Keratinocyte (primary cell): ENCODE data around the gene SLC12A3. TPM values are rescaled to one million over a fixed set of nuclear protein-coding genes. Genes with fewer than 3 reads are reported as not detected.

Experiments
- DNase-seq: peaks from one replicate; pipeline ENCODE4 v3.0.0-alpha.2; 2011; ENCODE audit warnings: low read depth, missing footprints, low spot score
- FAIRE-seq: peaks from 2 replicates; lab custom pipeline; 2011; peaks lifted over from hg19 to GRCh38; lab: Jason Lieb, UNC
- H2AFZ ChIP-seq: 2 replicates; pipeline ENCODE4 v1.6.0; 2012; ENCODE audit warnings: low read length, control low read depth, inconsistent platforms; ENCODE audit not compliant: control insufficient read depth
- H3K27ac ChIP-seq: 2 replicates; pipeline ENCODE4 v1.5.1; 2011; ENCODE audit warnings: low read length; ENCODE audit not compliant: control insufficient read depth, insufficient read depth
- H3K27me3 ChIP-seq: 3 replicates; pipeline ENCODE4 v1.6.0; 2011; ENCODE audit warnings: low read length; ENCODE audit not compliant: control insufficient read depth, insufficient read depth; ENCODE audit errors: extremely low read depth
- H3K36me3 ChIP-seq, 2 experiments: 2 replicates in 1 of 2; 3 replicates in 1 of 2; pipeline ENCODE4 v1.5.1; 2011; ENCODE audit warnings: low read length in 2 of 2, mild to moderate bottlenecking in 1 of 2; ENCODE audit not compliant: control insufficient read depth in 2 of 2, insufficient read depth in 2 of 2; ENCODE audit errors: extremely low read depth in 1 of 2
- H3K4me1 ChIP-seq: 3 replicates; pipeline ENCODE4 v1.5.1; 2011; ENCODE audit warnings: low read length; ENCODE audit not compliant: control insufficient read depth, insufficient read depth; ENCODE audit errors: extremely low read depth
- H3K4me2 ChIP-seq: 3 replicates; pipeline ENCODE4 v1.6.0; 2011; ENCODE audit warnings: low read depth, low read length; ENCODE audit not compliant: control insufficient read depth, insufficient read depth; ENCODE audit errors: extremely low read depth
- H3K4me3 ChIP-seq, 3 experiments: fragments of 200-600 bp in 1 of 3; sonication (generic) in 1 of 3; 2 replicates in 2 of 3; 3 replicates in 1 of 3; pipeline ENCODE4 v1.5.1; 2011 to 2016; ENCODE audit warnings: low read length in 3 of 3, mild to moderate bottlenecking in 3 of 3, control low read depth in 2 of 3, inconsistent platforms in 1 of 3, low read depth in 1 of 3, mixed read lengths in 1 of 3, mixed run types in 1 of 3, moderate library complexity in 1 of 3; ENCODE audit not compliant: control insufficient read depth in 2 of 3, insufficient read depth in 2 of 3; ENCODE audit errors: extremely low read depth in 1 of 3
- H3K79me2 ChIP-seq: 2 replicates; pipeline ENCODE4 v1.6.0; 2012; ENCODE audit warnings: low read length; ENCODE audit not compliant: control insufficient read depth, insufficient read depth
- H3K9ac ChIP-seq: 3 replicates; pipeline ENCODE4 v1.6.0; 2011; ENCODE audit warnings: low read length; ENCODE audit not compliant: control insufficient read depth, insufficient read depth; ENCODE audit errors: extremely low read depth
- H3K9me1 ChIP-seq: 3 replicates; pipeline ENCODE4 v1.6.0; 2011; ENCODE audit warnings: low read length; ENCODE audit not compliant: control insufficient read depth, insufficient read depth; ENCODE audit errors: extremely low read depth
- H3K9me3 ChIP-seq: 2 replicates; pipeline ENCODE4 v1.5.1; 2012; ENCODE audit warnings: low read depth, low read length; ENCODE audit not compliant: control insufficient read depth
- H4K20me1 ChIP-seq: 3 replicates; pipeline ENCODE4 v1.6.0; 2011; ENCODE audit warnings: low read length; ENCODE audit not compliant: control insufficient read depth, insufficient read depth; ENCODE audit errors: extremely low read depth
- EZH2 ChIP-seq: IDR thresholded peaks from one replicate; pipeline ENCODE4 v1.6.1; 2012; ENCODE audit warnings: inconsistent platforms, mild to moderate bottlenecking, low read length, moderate library complexity
- dilution Hi-C: fragments of 300-500 bp; cut with MboI; formaldehyde crosslinking; loops from one replicate; pipeline ENCODE4 v1.7.0; 2020; ENCODE audit warnings: low sequenced_read_pairs; ENCODE audit not compliant: extremely low pct_ligation_motif_present
- polyA plus RNA-seq, 5 experiments: library from polyadenylated mRNA; depleted of rRNA in 3 of 5; stranded (reverse) in 3 of 5; stranded (forward) in 1 of 5; unstranded in 1 of 5; fragments of >200 nt; gene quantifications; 1 replicate in 1 of 5; 2 replicates in 3 of 5; 3 replicates in 1 of 5; pipeline versions ENCODE4 v1.2.1 to v1.2.3, GENCODE V29; 2011 to 2012; ENCODE audit warnings: missing spikeins in 2 of 5, low read depth in 1 of 5, low replicate concordance in 1 of 5
- TF ChIP-seq, protein P1 (sequence below), 3 experiments: IDR thresholded peaks in 1 of 3; conservative IDR thresholded peaks in 1 of 3; optimal IDR thresholded peaks in 1 of 3; 2 replicates in 2 of 3; 3 replicates in 1 of 3; pipeline versions ENCODE3 to v1.5.1; 2011; ENCODE audit warnings: low read length in 3 of 3, mild to moderate bottlenecking in 3 of 3, moderate library complexity in 2 of 3, control low read depth in 1 of 3, inconsistent platforms in 1 of 3; ENCODE audit not compliant: insufficient read depth in 2 of 3; ENCODE audit errors: extremely low read depth in 1 of 3

SLC12A3 gene
- polyA plus RNA-seq, 1 donor (not counting 4 experiments of a cell fraction or from before 2014, with no cell fraction given) = not detected

DNA sequence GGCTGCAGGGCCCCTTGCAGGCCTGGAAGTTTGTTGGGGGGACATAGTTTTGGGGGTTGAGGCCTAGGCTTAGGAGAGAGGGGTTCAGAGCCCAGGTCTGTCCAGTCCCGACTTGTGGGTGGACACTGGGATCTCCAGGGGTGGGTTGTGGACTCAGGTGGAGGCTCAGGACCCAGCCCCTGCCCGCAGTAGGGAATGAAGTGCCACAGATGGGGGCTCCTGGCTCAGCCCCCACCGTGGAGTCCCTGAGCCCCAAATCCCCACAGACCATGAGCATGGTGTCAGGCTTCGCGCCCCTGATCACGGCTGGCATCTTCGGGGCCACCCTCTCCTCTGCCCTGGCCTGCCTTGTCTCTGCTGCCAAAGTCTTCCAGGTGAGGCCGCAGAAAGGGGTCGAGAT, 14.3 kb downstream of the SLC12A3 start:
- no peaks in the 10 kb centered on the region for H3K9me3 ChIP-seq
- H3K4me3 ChIP-seq = no peak overlapping the region
- no peaks in the 10 kb centered on the region for H3K36me3 ChIP-seq
- DNase-seq (no peak), FAIRE-seq (no peak)
- H3K9me1 ChIP-seq = no peaks in the 10 kb centered on the region
- H3K4me1 ChIP-seq = peaks cover 8% of the 10 kb centered on the region
- dilution Hi-C loops = no loop called here
- H2AFZ ChIP-seq = no peak overlapping the region
- no peaks in the 10 kb centered on the region for H4K20me1 ChIP-seq
- no peak overlapping the region for H3K27ac ChIP-seq
- TF ChIP-seq EZH2 = no peak
- TF ChIP-seq, protein P1, sequence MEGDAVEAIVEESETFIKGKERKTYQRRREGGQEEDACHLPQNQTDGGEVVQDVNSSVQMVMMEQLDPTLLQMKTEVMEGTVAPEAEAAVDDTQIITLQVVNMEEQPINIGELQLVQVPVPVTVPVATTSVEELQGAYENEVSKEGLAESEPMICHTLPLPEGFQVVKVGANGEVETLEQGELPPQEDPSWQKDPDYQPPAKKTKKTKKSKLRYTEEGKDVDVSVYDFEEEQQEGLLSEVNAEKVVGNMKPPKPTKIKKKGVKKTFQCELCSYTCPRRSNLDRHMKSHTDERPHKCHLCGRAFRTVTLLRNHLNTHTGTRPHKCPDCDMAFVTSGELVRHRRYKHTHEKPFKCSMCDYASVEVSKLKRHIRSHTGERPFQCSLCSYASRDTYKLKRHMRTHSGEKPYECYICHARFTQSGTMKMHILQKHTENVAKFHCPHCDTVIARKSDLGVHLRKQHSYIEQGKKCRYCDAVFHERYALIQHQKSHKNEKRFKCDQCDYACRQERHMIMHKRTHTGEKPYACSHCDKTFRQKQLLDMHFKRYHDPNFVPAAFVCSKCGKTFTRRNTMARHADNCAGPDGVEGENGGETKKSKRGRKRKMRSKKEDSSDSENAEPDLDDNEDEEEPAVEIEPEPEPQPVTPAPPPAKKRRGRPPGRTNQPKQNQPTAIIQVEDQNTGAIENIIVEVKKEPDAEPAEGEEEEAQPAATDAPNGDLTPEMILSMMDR (optimal IDR thresholded peaks at IDR 0.05 in 1 of 3, IDR thresholded peaks at IDR 0.05 in 1 of 3, conservative IDR thresholded peaks at IDR 0.05 in 1 of 3; ENCODE audit: extremely low read depth in 1 of 3, insufficient read depth in 2 of 3, low read length in 3 of 3) = no peak
- H3K79me2 ChIP-seq = no peaks in the 10 kb centered on the region
- H3K9ac ChIP-seq = no peak overlapping the region
- no peaks in the 10 kb centered on the region for H3K27me3 ChIP-seq
- H3K4me2 ChIP-seq = no peak overlapping the region

DNA sequence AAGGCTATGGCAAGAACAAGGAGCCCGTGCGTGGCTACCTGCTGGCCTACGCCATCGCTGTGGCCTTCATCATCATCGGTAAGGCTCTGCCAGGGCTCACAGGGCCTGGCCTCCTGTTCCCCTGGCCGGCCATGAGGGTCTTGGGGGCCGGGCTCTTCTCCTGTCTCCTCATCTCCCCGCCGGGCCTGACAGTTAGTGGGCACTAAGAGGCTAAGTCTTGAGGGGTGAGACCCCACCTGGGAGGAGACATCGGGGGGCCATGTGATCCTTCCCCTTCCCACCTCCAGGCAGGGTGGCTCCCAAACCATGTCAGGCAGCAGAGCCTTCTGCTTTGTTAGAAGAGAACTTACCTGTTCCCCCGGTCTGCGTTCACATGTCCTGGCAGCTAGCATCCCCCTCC, 15.2 kb downstream of the SLC12A3 start:
- Histone ChIP-seq H3K9ac (no peak overlapping the region), H3K79me2 (no peaks in the 10 kb centered on the region), H3K27ac (no peak overlapping the region), H3K4me2 (no peak overlapping the region), H3K36me3 (no peaks in the 10 kb centered on the region), H3K4me1 (peaks cover 8% of the 10 kb centered on the region), H3K9me1 (no peaks in the 10 kb centered on the region), H3K9me3 (no peaks in the 10 kb centered on the region), H4K20me1 (no peaks in the 10 kb centered on the region), H2AFZ (no peak overlapping the region), H3K27me3 (no peaks in the 10 kb centered on the region), H3K4me3 (no peak overlapping the region)
- DNase-seq = no peak
- no peak for FAIRE-seq
- TF ChIP-seq EZH2 = no peak
- dilution Hi-C loops = no loop called here

DNA sequence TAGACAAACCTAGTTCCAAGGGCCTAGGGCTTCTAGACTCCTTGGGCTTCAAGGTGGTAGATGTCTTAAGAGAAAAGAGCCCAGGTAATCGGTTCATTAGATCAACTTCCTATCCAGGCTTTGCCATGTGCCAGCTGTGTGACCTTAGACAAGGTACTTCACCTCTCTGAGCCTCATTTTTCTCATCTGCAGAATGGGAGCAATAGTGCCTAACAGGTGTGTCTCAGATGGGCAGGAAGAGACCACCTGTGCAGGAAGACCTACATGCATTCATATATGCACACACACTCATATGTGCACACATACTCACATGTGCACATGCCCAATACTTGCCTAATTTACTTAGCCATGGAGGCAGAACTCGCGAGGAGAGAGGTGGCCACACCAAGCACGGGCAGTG, 15.7 kb downstream of the SLC12A3 start:
- Histone ChIP-seq H3K9me3 (no peaks in the 10 kb centered on the region), H3K27ac (no peak overlapping the region), H4K20me1 (no peaks in the 10 kb centered on the region), H3K79me2 (no peaks in the 10 kb centered on the region), H3K4me3 (no peak overlapping the region), H3K9me1 (no peaks in the 10 kb centered on the region), H2AFZ (no peak overlapping the region), H3K9ac (no peak overlapping the region), H3K36me3 (no peaks in the 10 kb centered on the region), H3K4me1 (peaks cover 8% of the 10 kb centered on the region), H3K4me2 (no peak overlapping the region), H3K27me3 (no peaks in the 10 kb centered on the region)
- dilution Hi-C loops = no loop called here
- no peak for DNase-seq
- FAIRE-seq = no peak
- TF ChIP-seq, protein P1 (optimal IDR thresholded peaks at IDR 0.05 in 1 of 3, IDR thresholded peaks at IDR 0.05 in 1 of 3, conservative IDR thresholded peaks at IDR 0.05 in 1 of 3; ENCODE audit: extremely low read depth in 1 of 3, insufficient read depth in 2 of 3, low read length in 3 of 3) = no peak
- TF ChIP-seq EZH2 = no peak
